Measurements from ENCODE around the gene OR11H6.
A peak's percentile ranks its signal among the peaks of the same experiment; 100 is the strongest.
"Not testable (repeated sequence)": the region's sequence is repeated elsewhere in the genome, so short reads cannot be mapped to it uniquely, and the experiment has no call there.

The OR11H6 gene, protein sequence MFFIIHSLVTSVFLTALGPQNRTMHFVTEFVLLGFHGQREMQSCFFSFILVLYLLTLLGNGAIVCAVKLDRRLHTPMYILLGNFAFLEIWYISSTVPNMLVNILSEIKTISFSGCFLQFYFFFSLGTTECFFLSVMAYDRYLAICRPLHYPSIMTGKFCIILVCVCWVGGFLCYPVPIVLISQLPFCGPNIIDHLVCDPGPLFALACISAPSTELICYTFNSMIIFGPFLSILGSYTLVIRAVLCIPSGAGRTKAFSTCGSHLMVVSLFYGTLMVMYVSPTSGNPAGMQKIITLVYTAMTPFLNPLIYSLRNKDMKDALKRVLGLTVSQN

DNA sequence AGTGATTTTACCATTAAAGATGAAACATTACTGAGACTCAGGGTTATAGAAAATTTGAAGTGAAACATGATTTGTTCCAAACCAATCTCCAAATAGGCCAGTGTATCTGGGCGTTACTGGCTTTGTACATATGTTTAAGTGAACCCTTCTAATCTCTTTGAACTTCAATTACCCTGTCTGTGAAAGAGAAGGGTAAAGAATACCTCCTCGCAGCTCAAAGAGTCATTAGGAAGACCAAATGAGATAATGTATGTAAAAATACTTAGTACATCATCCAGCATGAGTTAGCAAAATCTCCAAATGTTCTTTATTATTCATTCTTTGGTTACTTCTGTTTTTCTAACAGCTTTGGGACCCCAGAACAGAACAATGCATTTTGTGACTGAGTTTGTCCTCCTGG, at the start of gene OR11H6:
OR11H6 (plus strand) TSS at position 301 of the 400 bp plus-strand sequence; CDS start at position 301, 0 bp downstream.
- DNase-seq = no peak

GRCh38 chr14:20174205-20174604, 49.3 kb upstream of the OR11H6 start:
- not testable (repeated sequence) for DNase-seq

DNA sequence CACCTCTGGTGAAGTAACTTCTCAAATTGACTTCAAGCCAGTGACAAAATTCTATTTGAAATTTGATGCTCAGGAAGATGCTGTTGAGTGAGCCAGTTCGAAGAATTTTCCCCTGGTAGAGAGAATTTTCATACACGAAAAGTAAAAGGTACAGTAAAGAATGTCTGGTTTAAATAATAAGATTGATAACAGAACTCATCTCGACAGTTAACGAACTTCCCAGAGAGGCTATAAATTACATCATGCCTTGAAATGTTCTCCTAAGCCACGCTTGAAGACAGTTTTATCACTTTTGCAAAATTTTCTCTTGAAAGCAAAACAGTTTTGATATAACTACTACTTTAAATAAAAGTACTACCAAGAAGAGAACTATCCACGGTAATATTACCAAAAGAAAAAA, 47.2 kb upstream of the OR11H6 start:
- no peak for DNase-seq

DNA sequence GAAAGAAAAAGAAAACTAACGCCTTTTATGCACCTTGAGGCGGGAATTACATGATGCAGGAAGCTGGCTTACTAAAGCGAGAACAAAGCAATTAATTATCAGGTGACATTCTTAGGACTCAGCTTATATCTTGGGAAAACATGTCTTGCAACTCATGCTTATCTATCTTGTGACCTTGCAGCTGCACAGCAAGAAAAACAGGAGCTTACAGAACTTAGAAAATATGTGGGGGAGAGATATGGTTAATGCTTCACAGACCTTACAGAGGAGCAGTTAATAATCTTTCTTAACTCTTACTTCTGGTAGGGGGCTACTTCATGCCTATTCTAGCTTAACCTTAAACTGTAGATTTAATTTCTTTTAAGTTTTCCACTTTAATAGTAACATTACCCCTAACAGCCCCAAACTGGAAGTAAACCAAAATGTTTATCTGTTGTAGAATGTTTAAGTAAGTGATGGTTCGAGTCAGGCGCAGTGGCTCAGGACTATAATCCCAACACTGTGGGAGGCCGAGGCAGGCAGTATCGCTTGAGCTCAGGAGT, 46.0 kb upstream of the OR11H6 start:
- DNase-seq = no peak

DNA sequence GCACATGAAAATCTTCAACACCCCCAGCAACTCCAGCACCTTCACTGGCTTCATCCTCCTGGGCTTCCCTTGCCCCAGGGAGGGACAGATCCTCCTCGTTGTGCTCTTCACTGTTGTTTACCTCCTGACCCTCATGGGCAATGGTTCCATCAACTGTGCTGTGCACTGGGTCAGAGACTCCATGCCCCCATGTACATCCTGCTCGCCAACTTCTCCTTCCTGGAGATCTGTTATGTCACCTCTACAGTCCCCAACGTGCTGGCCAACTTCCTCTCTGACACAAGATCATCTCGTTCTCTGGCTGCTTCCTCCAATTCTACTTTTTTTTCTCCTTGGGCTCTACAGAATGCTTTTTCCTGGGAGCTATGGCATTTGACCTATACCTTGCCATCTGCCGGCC, 44.3 kb upstream of the OR11H6 start:
- peak; percentile 17 for DNase-seq

- no peak for DNase-seq
Observed at GRCh38 chr14:20179880-20180279, 43.6 kb upstream of the OR11H6 start.

GRCh38 chr14:20180486-20180885, 43.0 kb upstream of the OR11H6 start:
- no peak for DNase-seq

DNA sequence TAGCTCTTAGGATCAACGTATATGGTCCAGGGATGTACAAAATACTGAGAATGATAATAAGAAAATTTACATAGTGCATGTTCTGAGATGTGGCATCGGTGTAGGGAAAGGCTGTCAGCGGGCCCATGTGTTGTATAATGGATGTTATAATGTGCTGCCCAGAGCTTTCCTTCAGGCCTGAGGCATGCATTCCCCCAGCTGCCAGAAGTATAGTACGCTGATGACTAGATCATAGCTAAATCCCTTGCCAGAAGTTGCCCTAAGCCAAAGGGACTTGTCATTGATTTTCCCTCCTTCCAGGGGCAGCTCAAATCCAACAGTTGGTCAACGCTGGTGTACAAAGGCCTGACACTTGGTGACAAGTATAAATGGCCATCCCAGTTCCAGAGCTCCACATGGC, 39.3 kb upstream of the OR11H6 start:
- no peak for DNase-seq

- no peak for DNase-seq
Observed at GRCh38 chr14:20190596-20190995, 32.9 kb upstream of the OR11H6 start, which contains the start of gene OR11G2. Gene OR11G2 (plus strand): TSS chr14:20190896. CDS start chr14:20197438, 6,542 bp downstream.

DNA sequence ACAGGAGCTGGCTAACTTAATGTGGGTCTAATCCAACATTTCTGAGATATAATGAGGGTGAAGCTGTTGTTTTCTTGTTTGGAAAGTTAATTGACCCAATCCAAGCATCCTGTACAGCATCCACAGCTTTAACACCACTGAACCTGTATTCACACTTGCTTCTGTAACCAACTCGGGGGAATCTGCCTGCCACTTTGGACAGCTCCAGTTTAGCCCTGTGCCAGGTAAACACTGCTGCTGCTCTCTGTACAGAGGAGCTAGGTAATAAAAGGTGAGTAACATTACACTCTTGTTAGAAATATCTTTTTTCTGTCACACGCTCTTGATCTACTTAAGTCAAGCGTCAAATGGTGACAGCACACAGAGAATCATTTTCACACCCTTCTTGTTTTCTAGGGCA, 32.1 kb upstream of the OR11H6 start:
- DNase-seq = no peak

- DNase-seq = no peak
Observed at GRCh38 chr14:20194101-20194500, 29.4 kb upstream of the OR11H6 start.

GRCh38 chr14:20195170-20195569, 28.3 kb upstream of the OR11H6 start:
- DNase-seq = not testable (repeated sequence)

- DNase-seq = no peak
Observed at GRCh38 chr14:20195911-20196310, 27.6 kb upstream of the OR11H6 start.

DNA sequence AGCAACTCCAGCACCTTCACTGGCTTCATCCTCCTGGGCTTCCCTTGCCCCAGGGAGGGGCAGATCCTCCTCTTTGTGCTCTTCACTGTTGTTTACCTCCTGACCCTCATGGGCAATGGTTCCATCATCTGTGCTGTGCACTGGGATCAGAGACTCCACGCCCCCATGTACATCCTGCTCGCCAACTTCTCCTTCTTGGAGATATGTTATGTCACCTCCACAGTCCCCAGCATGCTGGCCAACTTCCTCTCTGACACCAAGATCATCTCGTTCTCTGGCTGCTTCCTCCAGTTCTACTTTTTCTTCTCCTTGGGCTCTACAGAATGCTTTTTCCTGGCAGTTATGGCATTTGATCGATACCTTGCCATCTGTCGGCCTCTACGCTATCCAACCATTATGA, 26.1 kb upstream of the OR11H6 start:
- no peak for DNase-seq

DNA sequence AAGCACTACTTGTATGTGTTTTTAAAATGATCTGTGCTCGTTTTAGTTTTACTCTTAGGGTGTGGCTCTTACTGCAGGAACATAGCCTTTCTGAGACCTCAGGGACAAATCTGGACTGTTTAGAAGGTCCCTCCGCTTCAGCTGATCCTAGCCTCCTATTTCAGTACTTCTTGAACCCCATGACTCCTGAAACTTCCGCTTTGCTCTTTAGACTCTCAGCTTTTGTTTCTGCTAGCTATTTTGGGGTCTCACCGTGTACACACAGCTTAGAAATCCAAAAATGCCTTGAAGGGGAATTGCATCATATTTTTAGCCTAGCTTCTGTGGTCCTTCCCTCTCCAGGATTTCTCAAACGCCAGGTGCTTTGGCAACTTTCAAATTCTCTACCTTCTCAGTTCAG, 24.5 kb upstream of the OR11H6 start:
- DNase-seq = no peak

DNA sequence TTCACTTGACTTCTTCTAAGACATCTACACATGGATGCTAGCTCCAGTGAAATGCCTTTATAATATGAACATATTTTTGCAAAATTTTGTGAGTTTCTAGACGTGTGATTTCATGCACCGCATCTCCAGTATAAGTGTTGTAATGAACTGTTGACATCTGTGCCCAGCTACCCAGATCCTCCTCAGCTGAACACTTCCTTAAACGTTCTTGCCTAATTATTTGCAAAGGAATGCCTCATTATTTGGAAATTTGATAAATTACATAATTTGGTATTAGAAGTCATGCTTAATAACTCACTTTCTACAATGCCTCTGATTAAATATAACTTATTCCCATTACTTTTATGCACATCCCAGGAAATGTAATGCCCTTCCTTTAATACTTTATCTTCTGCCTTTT, 18.8 kb upstream of the OR11H6 start:
- DNase-seq = no peak

DNA sequence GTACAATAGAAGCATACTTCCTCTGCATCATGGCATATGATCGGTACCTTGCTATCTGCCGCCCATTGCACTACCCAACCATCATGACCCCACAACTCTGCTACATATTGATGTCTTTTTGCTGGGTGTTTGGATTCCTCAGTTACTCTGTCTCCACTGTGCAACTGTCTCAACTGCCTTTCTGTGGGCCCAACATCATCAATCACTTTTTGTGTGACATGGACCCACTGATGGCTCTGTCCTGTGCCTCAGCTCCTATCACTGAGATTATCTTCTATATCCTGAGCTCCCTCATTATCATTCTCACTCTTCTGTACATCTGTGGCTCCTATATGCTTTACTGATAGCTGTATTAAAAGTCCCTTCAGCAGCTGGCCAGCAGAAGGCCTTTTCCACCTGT, 13.9 kb upstream of the OR11H6 start:
- DNase-seq = no peak

GRCh38 chr14:20212406-20212805, 11.1 kb upstream of the OR11H6 start:
- DNase-seq = not testable (repeated sequence)

- no peak for DNase-seq
Observed at GRCh38 chr14:20215196-20215595, 8.3 kb upstream of the OR11H6 start.

GRCh38 chr14:20219033-20219432, 4.5 kb upstream of the OR11H6 start:
- no peak for DNase-seq

- no peak for DNase-seq
Observed at GRCh38 chr14:20228681-20229080, 5.2 kb downstream of the OR11H6 start, which contains the start of gene OR11H7. Gene OR11H7 (plus strand): TSS chr14:20228981.

DNA sequence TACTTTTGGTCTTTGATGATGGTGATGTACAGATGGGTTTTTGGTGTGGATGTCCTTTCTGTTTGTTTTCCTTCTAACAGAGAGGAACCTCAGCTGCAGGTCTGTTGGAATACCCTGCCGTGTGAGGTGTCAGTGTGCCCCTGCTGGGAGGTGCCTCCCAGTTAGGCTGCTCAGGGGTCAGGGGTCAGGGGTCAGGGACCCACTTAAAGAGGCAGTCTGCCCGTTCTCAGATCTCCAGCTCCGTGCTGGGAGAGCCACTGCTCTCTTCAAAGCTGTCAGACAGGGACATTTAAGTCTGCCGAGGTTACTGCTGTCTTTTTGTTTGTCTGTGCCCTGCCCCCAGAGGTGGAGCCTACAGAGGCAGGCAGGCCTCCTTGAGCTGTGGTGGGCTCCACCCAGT, 11.9 kb downstream of the OR11H6 start:
- DNase-seq = not testable (repeated sequence)

DNA sequence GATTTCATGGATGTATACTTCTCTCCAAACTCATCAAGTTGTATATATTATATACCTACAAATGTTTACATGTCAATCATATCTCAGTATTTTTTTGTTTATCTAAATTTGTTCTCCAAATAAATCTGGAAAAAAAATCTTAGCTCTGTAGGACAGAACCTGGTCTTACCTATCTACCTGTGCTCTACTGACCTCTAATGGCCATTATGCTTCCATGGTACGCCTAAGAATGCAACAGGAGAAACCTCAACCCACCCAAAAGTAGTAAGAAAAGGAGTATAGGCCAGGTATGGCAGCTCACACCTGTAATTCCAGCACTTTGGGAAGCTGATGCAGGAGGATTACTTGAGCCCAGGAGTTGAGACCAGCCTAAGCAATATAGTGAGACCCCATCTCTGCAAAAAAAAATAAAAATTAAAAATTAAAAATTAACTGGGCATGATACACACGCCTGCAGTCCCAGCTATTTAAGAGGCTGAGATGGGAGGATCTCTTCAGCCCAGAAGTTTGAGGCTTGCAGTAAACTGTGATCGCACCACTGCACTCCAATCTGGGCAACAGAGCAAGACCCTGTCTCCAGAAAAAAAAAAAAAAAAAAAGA, 24.2 kb downstream of the OR11H6 start:
- no peak for DNase-seq

DNA sequence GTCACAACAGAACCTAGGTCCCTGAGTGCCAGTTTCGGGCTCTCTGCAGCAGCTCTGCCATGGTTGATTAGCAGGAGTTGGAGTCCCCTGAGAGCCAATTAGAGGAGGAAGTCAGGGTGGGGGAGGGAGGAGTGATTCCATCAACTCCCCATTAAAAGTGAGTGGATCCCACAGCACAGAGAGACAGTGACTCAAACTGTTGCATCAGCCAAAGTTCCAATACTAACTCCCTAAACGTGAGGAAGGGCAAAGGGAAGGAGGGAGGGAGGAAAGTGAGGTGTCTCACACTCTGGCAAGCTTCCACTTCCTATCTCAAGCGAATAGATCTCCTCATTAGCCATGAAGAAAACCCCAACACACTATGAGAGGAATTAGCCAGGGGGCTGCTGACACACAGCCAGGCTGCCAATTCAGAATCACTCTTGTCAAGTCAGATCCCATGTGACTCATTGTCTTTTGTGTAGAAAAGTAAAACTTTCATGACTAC, 39.2 kb downstream of the OR11H6 start:
- no peak for DNase-seq

All from CD4-positive, alpha-beta T cell treated with Interleukin-15 for 1 hour (primary cell).